Measurements from ENCODE around the gene NKX2-4. TPM values are rescaled to one million over a fixed set of nuclear protein-coding genes. Genes with fewer than 3 reads are reported as not detected.

NKX2-4 gene
- total and polyA plus RNA-seq, 2 of the 4 experiments (the other 2 are of a cell fraction): not detected

DNA sequence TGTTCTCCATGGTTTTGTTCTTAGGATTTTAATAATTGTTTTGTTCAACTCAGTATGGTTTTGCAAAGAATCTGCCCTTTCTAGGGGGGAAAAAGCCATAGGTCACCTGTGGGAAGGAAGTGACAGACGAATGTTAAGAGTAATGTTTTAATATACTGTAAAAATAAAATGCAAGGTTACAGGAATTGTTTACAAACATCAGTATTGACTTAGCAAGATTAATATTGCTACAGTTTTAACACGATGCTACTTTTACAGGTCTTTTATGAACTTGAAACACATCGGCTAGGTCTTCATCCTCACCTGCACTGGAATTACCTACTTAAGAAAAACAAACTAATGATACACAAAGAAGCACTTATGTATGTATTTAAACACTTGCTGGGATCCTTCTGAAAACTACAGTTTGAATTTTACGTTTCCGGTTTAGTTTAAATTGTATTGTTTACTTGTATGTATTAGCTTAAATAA, 1.7 kb upstream of the NKX2-4 start:
- Histone ChIP-seq H3K27me3 (ENCODE audit: control insufficient read depth, insufficient read depth, low read length) (peaks cover 64% of the 10 kb centered on the region), H3K23ac (ENCODE audit: low read depth, low read length) (no peak overlapping the region), H2BK5ac (ENCODE audit: low read depth, low read length, poor library complexity, severe bottlenecking) (no peak overlapping the region), H3K4me2 (ENCODE audit: low read depth, low read length) (no peak overlapping the region), H2BK15ac (ENCODE audit: low read depth, low read length) (no peak overlapping the region), H4K91ac (ENCODE audit: insufficient read depth, low read depth, low read length) (no peak overlapping the region), H3K9me3 (ENCODE audit: control insufficient read depth, insufficient read depth, low read length) (peaks cover 16% of the 10 kb centered on the region), H2AFZ (replicated peaks; ENCODE audit: low read length, poor library complexity) (no peak overlapping the region), H3K4me1 (ENCODE audit: control insufficient read depth, insufficient read depth, low read length) (peaks cover 2% of the 10 kb centered on the region; the same call in 1 of the 2 replicates), H3K18ac (ENCODE audit: low read depth, low read length) (no peak overlapping the region), H3K36me3 (ENCODE audit: control insufficient read depth, insufficient read depth, low read length) (no peaks in the 10 kb centered on the region), H3K9me1 (ENCODE audit: insufficient read depth, low read length) (no peaks in the 10 kb centered on the region), H4K8ac (ENCODE audit: low read depth in 2 of 2, low read length in 2 of 2) (no peak overlapping the region), H2AK5ac (ENCODE audit: low read depth, low read length) (no peak overlapping the region), H4K5ac (ENCODE audit: low read depth, low read length) (no peak overlapping the region), H3K4me3 (ENCODE audit: insufficient read depth, low read depth, low read length) (no peak overlapping the region), H3K27ac (ENCODE audit: insufficient read depth, low read length) (no peak overlapping the region), H3K4ac (ENCODE audit: low read depth, low read length) (no peak overlapping the region), H3K79me1 (ENCODE audit: low read depth in 1 of 2, low read length in 2 of 2) (no peaks in the 10 kb centered on the region), H2BK20ac (ENCODE audit: low read depth, low read length) (no peak overlapping the region), H3K9ac (ENCODE audit: low read depth, low read length) (no peak overlapping the region), H2AK9ac (replicated peaks; ENCODE audit: low read depth, low read length, poor library complexity) (no peak overlapping the region), H3K56ac (ENCODE audit: extremely low read depth, insufficient read depth, low read length) (no peak overlapping the region), H3K14ac (replicated peaks; ENCODE audit: low read depth, low read length) (no peak overlapping the region), H2BK120ac (ENCODE audit: low read depth, low read length) (no peak overlapping the region), H4K20me1 (ENCODE audit: insufficient read depth, low read length) (no peaks in the 10 kb centered on the region)
- in situ Hi-C loops (cut with MboI; ENCODE audit: low sequenced_read_pairs): no loop called here
- TF ChIP-seq MXI1 (IDR thresholded peaks at IDR 0.05; ENCODE audit: borderline replicate concordance, low read depth, low read length): no peak
- TF ChIP-seq RAD21 (IDR thresholded peaks at IDR 0.05; ENCODE audit: low read length): no peak
- no peak for TF ChIP-seq POLR2A (IDR thresholded peaks at IDR 0.05; ENCODE audit: low read depth, low read length)
- TF ChIP-seq CHD1 (IDR thresholded peaks at IDR 0.05; ENCODE audit: low read depth, low read length): no peak
- no peak for TF ChIP-seq RFX5 (IDR thresholded peaks at IDR 0.05; ENCODE audit: low read depth, low read length)
- dilution Hi-C loops (cut with HindIII; ENCODE audit: low sequenced_read_pairs, unreplicated experiment): no loop called here
- DNase-seq (no peak), ATAC-seq (ENCODE audit: low read depth) (no peak)
- no CpG with 5 or more reads among the region's 5 CpGs for WGBS, 2 experiments (ENCODE audit: extremely low coverage in 2 of 2, insufficient read length in 1 of 2)
- intact Hi-C loops (cut with micrococcal nuclease): loop anchor here (10.0 kb wide), 1 partner anchor 164 kb away; no protein-coding TSS in a partner anchor
- no TSS peak for BruUV-seq (replicated peaks)
- ChIA-PET POLR2A (ENCODE audit: unreplicated experiment) (no interaction called here), CTCF (no interaction called here)

Data from IMR-90 (cell line).